ENCODE measurements around the gene EIF2B4. TPM values are rescaled to one million over a fixed set of nuclear protein-coding genes. Genes with fewer than 3 reads are reported as not detected.

Gene EIF2B4
- total and polyA plus RNA-seq, 9 of the 15 experiments (the other 6 are each of a cell fraction or from before 2014, with no cell fraction given) = 29.7 to 80.3 (median 58.9) TPM

GRCh38 chr2:27322766-27323595, 47.2 kb downstream of the EIF2B4 start, which contains the start of gene MPV17 (continued):
- TF ChIP-seq GATAD2B (IDR thresholded peaks at IDR 0.05; ENCODE audit: borderline replicate concordance) (no peak), ZEB2 (IDR thresholded peaks at IDR 0.05) (0 out of 2 replicates have a peak, but pooled peaks have one; percentile 57), ELF2 (CRISPR knock-in tag; IDR thresholded peaks at IDR 0.05) (peak; percentile 75), ZBTB33 (CRISPR knock-in tag; IDR thresholded peaks at IDR 0.05) (no peak), CBX3 (IDR thresholded peaks at IDR 0.05; ENCODE audit: borderline replicate concordance in 1 of 2, low read length in 2 of 2) (no peak; a peak in 1 of 3 replicates), CBFA2T3 (IDR thresholded peaks at IDR 0.05) (no peak), ZNF165 (CRISPR knock-in tag; IDR thresholded peaks at IDR 0.05; ENCODE audit: borderline replicate concordance) (no peak), MTA3 (IDR thresholded peaks at IDR 0.05; ENCODE audit: borderline replicate concordance) (0 out of 2 replicates have a peak, but pooled peaks have one; percentile 57), TAL1 (IDR thresholded peaks at IDR 0.05) (no peak), POLR2AphosphoS5 (IDR thresholded peaks at IDR 0.05; ENCODE audit: control insufficient read depth, insufficient read depth, low read depth, low read length) (peak; percentile 95), ZNF280B (CRISPR knock-in tag; IDR thresholded peaks at IDR 0.05) (no peak), PHF8 (IDR thresholded peaks at IDR 0.05; ENCODE audit: borderline replicate concordance, low read length) (peak; percentile 93; the same call in 1 of the 2 replicates), FOXP1 (CRISPR knock-in tag; IDR thresholded peaks at IDR 0.05) (peak; percentile 64; the same call in 1 of the 2 replicates), KLF1 (tag; IDR thresholded peaks at IDR 0.05) (no peak), ZNF778 (CRISPR knock-in tag; IDR thresholded peaks at IDR 0.05) (no peak), HDGF (IDR thresholded peaks at IDR 0.05) (no peak), ZNF764 (CRISPR knock-in tag; IDR thresholded peaks at IDR 0.05; ENCODE audit: low read depth) (0 out of 2 replicates have a peak, but pooled peaks have one; percentile 28), KLF6 (CRISPR knock-in tag; IDR thresholded peaks at IDR 0.05; ENCODE audit: borderline replicate concordance) (no peak)
- TF ChIP-seq, protein P1, sequence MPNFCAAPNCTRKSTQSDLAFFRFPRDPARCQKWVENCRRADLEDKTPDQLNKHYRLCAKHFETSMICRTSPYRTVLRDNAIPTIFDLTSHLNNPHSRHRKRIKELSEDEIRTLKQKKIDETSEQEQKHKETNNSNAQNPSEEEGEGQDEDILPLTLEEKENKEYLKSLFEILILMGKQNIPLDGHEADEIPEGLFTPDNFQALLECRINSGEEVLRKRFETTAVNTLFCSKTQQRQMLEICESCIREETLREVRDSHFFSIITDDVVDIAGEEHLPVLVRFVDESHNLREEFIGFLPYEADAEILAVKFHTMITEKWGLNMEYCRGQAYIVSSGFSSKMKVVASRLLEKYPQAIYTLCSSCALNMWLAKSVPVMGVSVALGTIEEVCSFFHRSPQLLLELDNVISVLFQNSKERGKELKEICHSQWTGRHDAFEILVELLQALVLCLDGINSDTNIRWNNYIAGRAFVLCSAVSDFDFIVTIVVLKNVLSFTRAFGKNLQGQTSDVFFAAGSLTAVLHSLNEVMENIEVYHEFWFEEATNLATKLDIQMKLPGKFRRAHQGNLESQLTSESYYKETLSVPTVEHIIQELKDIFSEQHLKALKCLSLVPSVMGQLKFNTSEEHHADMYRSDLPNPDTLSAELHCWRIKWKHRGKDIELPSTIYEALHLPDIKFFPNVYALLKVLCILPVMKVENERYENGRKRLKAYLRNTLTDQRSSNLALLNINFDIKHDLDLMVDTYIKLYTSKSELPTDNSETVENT (CRISPR knock-in tag; IDR thresholded peaks at IDR 0.05) = peak; percentile 68; the same call in 1 of the 2 replicates
- TF ChIP-seq, protein P2, sequence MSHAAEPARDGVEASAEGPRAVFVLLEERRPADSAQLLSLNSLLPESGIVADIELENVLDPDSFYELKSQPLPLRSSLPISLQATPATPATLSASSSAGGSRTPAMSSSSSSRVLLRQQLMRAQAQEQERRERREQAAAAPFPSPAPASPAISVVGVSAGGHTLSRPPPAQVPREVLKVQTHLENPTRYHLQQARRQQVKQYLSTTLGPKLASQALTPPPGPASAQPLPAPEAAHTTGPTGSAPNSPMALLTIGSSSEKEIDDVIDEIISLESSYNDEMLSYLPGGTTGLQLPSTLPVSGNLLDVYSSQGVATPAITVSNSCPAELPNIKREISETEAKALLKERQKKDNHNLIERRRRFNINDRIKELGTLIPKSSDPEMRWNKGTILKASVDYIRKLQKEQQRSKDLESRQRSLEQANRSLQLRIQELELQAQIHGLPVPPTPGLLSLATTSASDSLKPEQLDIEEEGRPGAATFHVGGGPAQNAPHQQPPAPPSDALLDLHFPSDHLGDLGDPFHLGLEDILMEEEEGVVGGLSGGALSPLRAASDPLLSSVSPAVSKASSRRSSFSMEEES (CRISPR knock-in tag; IDR thresholded peaks at IDR 0.05) = peak; percentile 87

Measured in K562 (cell line).